GM12878 (cell line): Measurements from ENCODE around the gene RPS27L.

Experiments used
- CTCF ChIP-seq, 3 experiments: IDR thresholded peaks in 2 of 3; conservative IDR thresholded peaks in 1 of 3; 2 replicates each; pipeline ENCODE4 v1.5.1; 2011; ENCODE audit warnings: low read depth in 3 of 3, low read length in 3 of 3, mild to moderate bottlenecking in 3 of 3, control low read depth in 2 of 3, moderate library complexity in 2 of 3, inconsistent platforms in 1 of 3, mixed read lengths in 1 of 3; ENCODE audit not compliant: control insufficient read depth in 2 of 3, insufficient read depth in 1 of 3; ENCODE audit errors: extremely low read depth in 1 of 3
- REST ChIP-seq: IDR thresholded peaks from 2 replicates; pipeline ENCODE4 v1.6.1; 2012; ENCODE audit warnings: mild to moderate bottlenecking, low read depth, low read length
- TAF1 ChIP-seq: IDR thresholded peaks from 2 replicates; pipeline ENCODE4 v1.6.1; 2011; ENCODE audit warnings: mild to moderate bottlenecking, low read depth, low read length, borderline replicate concordance

- TF ChIP-seq REST, result no peak
- TF ChIP-seq CTCF (IDR thresholded peaks at IDR 0.05 in 2 of 3, conservative IDR thresholded peaks at IDR 0.05 in 1 of 3; ENCODE audit: control insufficient read depth in 2 of 3, extremely low read depth in 1 of 3, insufficient read depth in 1 of 3, low read depth in 3 of 3, low read length in 3 of 3), result no peak
- no peak for TF ChIP-seq TAF1
Observed at GRCh38 chr15:63172376-63172775, 15.1 kb upstream of the RPS27L start.
